HG03175 (cell line): ENCODE measurements around the gene LDLRAD3.

ENCODE experiments used
- ATAC-seq: cut with Tn5 transposase; IDR thresholded peaks from one replicate; pipeline ENCODE4 v1.9.1; 2021; ENCODE audit warnings: mild to moderate bottlenecking, moderate library complexity; ENCODE audit not compliant: unreplicated experiment

LDLRAD3 gene

DNA sequence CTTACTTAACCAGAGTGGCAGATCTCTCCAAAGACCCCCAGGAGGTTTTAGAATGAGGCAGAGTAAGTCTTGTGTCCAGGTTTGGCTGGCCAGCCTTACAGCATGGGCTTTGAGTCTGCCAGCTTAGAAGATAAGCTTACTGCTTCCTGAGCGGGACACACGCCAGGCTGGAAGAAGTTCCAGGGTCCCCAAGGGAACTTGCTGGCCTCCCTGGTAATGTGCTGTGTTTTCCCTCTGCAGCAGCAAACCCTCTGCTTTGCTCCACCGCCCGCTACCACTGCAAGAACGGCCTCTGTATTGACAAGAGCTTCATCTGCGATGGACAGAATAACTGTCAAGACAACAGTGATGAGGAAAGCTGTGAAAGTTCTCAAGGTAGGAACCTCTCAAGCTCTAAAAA is 154.2 kb downstream of the LDLRAD3 start:
- no peak for ATAC-seq

DNA sequence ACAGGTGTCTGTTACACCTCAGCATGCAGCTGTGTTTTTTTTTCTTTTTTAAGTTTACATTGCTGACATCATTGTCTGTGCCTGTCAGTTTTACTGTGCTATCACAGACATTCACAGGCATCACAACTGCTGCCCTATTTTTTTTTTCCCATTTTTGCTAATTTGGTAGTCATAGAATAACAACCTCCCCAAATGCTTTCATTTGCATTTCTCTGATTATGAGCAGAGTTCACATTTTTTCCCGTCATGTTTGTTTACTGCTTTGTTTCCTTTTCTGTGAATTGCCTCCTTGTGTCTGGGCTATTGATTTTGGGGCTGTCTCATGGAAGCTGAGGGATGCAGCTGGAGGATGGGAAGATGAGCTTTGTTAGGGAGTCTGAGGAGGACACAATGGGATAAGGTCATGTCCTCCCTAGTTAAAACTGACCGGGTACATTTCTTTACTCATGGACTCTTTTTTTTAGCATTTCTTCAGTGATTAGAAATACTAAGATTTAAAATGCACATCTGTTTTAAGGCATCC is 155.1 kb downstream of the LDLRAD3 start:
- ATAC-seq, result no peak

DNA sequence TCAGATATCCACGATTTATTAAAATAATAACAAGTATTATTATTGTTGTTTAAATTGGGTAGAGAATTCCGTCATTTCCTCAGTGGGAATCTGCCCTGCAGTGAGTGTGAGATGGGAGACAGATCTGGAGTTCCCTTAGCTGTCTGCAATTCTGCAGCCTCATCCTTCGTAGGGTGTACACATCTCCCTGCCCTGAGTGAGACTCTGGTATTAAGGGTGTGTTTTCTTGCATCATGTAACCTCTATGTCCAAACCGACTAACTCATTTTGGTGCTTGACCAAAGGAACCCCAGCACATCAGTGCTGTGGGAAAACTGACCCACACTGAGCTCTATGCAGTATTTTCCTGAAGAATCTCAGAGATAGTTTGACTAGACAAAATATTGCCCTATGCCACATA is 157.6 kb downstream of the LDLRAD3 start:
- no peak for ATAC-seq

DNA sequence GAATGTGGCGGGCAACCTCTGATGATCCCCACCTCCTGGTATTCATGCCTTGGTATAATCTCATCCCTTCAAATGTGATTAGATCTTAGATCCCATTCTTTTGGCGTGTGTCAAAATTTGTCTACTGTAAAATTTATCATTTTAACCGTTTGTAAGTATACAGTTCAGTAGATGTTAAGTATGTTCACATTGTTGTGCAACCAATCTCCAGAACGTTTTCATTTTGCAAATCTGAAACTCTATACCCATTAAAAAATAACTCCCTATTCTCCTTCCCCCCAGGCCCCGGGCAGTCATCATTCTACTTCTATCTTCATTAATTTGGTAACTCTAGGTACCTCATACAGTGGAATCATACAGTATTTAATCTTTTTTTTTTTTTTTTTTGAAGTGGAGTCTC is 159.0 kb downstream of the LDLRAD3 start:
- no peak for ATAC-seq

DNA sequence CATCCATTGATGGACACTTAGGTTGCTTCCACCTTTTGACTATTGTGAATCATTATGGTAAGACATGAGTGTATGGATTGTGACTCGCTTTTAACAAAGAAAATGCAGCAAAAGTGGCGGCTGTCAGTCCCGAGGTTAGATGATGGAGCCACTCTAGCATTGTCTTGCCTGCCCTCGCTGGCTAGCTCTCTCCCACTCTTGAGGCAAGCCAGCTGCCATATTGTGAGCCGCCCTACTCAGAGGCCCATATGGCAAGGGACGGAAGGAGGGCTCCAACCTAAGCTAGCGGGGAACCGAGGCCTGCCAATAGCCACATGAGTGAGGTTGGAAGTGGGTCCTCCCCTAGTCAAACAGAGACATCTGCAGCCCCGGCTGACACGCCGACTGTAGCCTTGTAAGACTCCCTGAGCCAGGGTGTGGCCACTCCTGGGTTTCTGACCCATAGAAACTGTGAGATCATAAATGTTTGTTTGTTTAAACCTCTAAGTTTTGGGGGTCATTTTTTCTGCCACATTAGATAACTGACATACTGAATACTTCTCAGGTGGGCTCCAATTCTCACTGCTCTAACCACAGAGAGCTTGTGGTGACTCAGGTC is 160.2 kb downstream of the LDLRAD3 start:
- ATAC-seq, result no peak

DNA sequence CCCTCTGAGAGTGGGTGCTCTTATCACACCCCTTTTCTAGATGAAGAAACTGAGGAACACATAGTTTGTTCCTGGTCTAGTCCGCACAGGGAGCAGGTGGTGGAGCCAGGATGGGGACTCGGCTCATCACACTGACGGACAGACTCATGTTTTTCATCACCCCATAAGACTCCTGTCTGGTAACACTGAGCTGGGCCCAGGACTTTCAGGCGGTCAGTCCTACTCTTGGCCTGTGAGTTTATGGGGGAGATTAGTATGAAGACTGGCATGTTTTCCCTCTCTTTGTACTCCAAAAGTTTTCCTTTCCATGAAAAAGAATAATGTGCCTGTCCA is 160.8 kb downstream of the LDLRAD3 start:
- ATAC-seq, result no peak

DNA sequence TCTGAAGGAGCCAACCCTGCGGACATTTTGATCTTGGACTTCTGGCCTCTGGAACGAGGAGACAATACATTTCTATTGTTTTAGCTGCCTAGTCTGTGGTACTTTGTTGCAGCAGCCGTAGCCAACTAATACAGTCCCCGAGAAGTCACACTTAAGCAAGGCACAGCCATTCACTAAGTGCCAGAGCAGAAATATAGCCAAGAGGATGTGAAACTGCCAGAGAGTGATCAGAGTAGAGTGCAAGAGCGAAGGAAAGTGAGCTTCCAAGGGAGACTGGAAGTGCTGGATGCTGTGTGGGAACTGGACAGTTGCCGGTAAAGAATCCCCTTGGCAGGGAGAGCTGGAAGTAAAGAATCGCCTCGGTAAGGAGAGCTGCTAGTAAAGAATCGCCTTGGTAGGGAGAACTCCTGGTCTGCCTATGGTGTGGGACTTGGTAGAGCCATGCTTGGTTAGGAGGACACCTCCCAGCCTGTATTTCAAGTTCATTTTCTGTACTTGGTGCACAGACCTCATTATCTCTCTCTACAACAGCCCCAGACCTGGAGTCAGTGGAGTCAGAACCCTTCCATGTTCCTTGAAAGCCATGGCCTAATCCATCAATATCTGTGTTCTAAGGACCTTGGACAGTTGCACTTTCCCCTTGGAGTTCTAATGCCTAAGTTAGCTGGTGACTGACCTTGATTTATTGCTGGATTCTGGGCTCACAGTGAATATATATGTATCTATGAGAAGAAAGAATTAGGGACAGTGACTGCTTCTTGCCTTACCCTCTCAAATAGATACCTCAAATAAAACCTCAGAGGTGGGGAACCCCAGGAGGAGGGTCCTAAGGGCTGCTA is 162.1 kb downstream of the LDLRAD3 start:
- no peak for ATAC-seq

DNA sequence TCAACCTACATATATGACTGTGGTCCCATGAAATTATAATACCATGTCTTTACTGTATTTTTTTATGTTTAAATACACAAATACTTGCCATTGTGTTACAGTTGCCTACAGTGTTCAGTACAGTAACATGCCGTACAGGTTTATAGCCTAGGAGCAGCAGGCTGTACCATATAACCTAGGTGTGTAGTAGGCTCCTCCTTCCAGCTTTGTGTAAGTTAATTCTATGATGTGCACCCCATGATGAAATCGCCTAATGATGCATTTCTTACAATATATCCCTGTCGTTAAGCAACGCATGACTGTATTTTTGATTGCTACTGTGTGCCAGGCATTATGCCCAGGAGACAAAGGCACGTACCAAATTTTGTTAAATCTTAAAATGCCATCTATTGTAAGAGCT is 163.7 kb downstream of the LDLRAD3 start:
- ATAC-seq, result no peak

DNA sequence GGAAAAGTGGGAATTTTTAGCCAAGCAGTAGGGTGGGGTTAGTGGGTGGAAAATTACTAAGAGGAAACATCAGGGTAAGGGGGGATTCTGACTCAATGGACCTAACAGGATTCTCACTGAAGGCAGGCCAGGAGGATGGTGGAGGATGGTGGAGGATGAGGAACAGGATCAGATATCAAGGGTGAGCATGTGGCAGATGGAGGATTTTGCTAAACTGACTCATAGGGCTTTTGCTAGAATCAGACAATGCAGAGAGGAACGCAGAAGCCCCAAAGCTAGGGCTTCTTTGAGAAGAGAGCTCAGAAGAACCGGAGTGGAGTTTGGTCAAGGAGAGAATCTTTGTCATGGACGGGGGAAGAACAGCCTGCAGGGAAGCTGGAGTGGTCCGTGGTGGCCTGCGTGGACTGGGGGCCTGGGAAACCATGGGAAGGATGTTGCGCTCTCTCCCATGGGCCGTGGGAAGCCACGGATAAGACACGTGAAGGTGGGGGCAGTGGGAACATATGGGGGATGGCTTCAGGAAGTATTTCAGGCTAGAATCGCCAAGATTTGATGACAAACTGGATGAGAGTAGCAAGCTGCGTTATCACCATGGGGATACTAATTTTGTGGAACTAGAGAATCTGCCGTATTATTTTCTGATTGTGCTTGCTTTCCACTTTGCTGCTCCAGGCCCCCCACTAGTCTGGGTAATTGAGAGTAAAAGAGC is 165.2 kb downstream of the LDLRAD3 start:
- ATAC-seq, result no peak

DNA sequence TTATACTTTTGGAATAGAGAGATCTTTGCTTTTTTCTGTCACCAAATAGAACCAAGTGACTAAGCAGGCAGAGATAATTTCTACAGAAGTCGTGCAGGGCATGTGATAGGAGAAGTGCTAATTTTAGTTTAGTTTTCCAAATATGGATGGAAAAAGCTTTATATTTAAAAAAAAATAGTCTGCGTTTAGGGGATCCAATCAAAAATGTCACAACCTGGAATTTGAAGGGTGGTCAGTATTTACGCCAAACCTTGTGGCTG is 165.7 kb downstream of the LDLRAD3 start:
- no peak for ATAC-seq

DNA sequence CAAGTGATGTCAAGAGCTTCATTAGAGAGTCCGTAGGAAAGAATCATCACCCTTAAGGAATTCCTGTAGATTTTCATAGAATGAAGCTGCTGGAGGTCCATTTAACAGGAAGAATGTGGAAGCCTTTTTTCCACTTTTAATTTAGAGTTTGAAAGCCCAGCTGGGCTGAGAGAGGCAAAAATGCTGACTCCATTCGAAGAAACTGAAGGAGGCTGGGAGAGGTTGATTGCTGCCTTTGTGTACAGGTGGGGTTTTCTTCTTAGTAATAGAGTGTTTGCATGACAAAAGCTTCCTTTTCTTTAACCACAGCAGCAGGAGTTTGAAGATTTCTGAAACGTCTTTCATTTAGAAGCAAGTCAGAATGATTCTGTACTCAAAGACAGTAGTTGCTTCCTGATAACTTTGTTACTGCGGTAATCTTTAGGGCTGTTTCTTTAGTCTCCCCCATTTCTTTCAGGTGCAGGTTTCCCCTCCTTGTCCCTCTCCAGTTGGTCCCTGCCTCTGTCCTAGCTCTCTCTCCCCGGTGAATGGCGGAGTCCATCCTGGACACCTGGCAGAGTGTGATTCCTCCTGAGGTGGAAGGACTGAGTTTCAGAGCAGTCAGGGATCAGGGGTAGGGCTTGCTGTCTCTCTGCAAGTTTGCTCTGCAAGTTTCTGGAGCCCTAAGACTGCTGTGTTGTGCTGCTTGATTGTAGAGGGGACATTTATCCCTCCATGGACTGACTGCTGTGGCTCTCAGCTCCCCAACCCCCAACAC is 166.2 kb downstream of the LDLRAD3 start:
- ATAC-seq, result no peak

DNA sequence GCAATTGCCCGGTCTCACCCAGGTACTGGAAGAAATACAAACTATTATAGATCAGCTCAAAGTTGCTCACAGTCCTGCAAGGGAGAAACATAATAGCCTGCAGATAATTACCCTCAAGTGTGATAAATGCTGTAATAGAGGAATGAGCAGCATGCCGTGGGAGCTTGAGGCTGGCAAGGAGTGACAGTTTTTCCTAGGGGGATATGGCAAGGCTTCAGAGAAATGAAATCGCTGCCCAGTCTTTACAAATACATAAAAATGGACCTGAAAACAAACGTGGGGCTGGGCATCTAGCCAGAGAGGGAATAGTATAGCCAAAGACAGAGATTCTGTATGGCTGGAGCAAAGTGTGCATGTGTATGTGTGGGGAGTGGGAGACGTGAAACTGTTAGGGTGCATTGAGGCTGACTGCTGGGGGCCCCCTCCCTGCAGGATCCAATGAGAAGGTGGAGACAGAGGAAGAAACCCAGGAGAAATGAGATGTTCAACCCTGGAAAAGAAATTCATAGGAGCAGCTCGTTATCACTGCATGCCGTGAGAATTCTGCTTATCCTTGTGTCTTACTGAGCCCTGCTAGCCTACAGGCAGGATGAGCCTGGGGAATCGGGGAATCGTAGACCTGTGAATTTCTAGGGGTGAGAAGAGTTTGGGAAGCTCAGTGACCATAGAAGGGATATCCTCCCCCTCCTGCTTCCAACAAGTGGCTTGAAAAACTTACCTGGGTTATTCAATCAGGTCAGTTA is 167.0 kb downstream of the LDLRAD3 start:
- ATAC-seq, result no peak

DNA sequence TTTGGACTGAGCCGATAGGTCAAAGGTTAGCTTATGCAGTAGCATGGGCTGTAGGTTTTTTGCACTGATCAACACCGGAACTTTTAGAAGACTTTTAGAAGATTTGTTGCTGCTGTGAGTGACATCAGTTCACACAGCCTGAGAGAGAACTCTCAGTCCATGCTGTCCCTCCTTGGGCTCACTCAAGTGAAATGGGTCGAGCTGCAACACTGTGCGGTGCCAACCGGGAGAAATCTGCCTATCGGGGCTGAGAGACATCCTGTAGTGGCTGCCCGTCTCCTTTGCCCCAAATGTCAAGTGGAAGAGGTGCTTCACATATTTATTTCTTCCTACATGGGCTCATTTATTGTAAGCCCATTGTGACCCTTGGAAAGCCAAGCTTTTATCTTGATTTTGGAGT is 170.2 kb downstream of the LDLRAD3 start:
- ATAC-seq, result no peak

DNA sequence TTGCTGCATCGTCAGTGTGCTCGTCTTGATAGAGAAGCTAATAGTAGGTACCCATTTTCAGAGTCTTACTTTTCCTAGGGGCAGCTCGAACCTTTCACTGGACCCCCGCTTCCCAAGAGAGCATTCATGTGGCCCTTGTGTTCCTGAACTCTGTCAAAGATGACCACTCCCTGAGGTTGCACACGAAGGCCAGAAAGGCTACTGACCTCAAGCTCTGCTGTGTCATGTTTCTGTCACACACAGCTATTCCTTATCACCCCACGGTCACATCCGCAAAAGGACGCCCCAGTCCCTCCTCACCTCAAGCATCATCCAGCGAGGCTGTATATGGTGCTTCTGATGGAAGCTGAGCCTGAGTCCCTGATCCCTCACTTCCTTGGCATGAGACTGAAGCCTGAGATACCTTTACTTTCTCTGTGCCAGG is 171.5 kb downstream of the LDLRAD3 start:
- no peak for ATAC-seq

DNA sequence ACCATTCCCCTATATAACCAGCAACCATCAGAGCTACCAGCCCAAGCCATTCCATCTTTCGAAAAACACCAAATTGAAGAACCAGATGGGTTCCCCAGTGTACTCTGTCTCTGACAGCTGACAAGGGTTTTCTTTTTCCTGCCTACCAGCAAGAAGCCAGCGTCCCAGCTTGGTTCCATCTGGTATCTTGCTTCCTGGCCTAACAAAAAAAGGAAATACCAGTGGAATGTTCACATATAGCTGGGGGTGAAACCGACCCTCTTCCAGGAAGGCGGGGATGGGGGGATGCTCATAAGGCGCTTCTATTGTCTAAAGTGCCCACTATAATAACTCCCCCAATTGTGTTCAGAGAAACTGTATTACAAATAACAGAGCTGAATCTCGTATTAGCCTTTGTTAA is 172.3 kb downstream of the LDLRAD3 start:
- no peak for ATAC-seq

DNA sequence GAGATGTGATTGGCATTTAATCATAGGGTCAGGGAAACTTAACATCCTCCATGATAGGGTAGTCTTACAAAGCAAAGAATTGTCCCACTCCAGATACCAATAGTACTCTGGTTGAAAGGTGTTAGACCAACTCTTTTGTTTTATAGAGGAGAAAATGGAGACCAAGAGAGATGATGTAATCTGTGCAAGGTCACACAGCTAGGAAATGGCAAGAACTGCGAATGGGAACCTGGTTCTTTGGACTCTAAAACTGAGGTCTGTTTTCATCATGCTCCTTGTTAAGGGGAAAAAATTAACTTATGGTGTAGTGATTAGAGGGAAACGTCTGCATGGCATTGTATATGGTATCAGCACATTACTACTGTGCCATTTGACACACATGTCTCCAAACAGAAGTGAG is 174.2 kb downstream of the LDLRAD3 start:
- no peak for ATAC-seq

DNA sequence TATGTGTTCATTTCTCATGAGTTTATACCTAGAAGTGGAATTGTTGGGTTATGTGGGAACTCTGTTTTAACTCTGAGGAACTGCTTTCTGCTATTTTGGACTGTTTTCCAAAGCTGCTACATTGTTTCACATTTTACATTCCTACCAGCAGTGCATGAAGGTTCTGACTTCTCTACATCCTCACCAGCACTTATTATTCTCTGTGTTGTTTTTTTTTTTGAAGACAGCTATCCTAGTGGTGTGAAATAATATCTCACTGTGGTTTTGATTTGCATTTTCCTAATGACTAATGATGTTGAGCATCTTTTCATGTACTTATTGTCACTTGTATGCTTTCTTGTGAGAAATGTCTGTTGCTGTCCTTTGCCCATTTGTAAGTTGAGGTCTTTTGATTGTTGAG is 175.4 kb downstream of the LDLRAD3 start:
- no peak for ATAC-seq

DNA sequence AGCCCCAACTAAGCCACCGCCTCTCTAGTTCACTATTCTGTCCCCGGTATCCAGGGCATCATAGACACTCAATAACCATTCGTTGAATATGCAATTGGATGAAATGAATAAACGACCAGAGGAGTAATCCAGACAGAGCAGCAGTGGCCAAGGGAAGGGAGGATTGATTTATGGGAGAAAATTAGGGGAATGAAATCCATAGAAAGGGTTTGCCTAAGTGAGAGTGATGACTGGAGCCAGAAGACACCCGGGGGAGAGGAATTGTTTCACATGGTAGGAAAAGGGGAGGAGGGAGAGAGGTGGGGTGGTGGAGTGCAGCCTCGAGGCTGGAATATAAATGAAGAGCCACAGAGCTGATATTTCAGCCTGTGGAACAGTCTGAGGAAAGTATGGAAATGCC is 177.2 kb downstream of the LDLRAD3 start:
- ATAC-seq, result no peak

DNA sequence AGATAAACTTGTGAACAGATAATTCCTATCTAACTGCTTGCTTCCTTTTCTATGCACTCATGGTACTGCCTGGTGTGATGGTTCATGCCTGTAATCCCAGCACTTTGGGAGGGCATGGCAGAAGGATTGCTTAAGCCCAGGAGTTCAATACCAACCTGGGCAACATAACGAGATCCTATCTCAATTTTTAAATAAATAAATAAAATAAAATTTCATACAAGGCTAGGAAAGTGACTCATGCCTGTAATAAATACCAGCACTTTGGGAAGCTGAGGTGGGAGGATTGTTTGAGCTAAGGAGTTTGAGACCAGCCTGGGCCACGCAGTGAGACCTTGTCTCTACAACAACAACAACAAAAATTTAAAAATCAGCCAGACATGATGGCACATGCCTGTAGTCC is 178.8 kb downstream of the LDLRAD3 start:
- ATAC-seq, result no peak

DNA sequence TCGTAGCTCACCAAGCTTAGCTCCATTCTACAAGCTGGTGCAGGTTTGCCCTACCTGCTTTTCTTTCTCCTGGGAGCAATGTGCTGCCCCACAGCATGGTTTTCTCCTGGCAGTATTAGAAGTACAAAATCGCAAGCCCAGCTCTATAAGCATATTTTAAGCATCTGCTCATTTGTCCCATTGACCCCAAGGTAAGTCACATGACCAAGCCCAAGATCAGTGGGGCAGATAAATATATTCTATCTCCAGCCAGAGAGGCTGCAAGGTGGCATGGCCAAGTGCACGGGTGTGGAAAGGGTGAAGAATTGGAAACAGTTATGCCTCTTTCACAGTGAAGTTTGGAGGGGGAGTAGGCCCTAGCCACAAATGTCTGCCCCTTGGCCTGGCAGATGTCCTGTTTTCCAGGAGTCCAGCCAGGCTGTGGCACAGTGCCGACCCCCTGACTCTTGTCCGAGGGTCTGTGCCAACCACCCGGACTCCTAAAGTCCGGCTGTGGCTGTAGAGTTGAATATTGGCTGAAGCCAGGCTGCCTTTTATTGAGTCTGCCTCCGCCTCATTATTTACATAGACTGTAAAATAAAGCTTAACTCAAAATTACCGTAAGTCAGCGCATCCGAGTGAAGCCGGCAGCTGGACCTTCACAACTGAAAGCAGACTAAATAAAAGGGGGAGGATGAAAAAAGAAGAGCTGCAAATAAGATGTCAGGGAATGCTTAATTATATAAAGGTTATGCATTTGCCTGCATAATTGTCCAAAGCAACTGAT is 179.7 kb downstream of the LDLRAD3 start:
- no peak for ATAC-seq
